ENCODE measurements around the gene IL12RB1.
"Not testable (repeated sequence)": the region's sequence is repeated elsewhere in the genome, so short reads cannot be mapped to it uniquely, and the experiment has no call there.

Gene IL12RB1

DNA sequence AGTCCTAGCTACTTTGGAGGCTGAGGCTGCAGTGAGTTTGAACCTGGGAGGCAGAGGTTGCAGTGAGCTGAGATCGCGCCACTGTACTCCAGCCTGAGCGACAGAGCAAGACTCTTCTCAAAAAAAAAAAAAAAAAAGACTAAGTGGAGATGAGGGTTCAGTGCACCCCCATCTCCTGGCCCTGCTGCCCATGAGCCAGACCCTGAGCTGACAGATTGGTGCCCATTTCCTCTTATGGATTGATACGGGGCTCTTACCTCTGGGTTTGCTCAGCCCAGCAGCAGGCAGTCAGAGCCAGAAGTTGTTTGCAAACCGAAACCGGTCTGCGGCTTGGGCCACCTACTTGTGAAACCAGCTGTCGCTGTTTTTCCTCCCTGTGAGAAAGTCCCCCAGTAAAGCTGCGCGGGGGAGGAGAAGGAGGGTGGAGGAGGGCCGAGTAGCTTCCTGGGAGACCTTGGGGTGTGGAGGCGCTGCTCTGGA, 41.9 kb downstream of the IL12RB1 start:
- DNase-seq = peak; percentile 87

DNA sequence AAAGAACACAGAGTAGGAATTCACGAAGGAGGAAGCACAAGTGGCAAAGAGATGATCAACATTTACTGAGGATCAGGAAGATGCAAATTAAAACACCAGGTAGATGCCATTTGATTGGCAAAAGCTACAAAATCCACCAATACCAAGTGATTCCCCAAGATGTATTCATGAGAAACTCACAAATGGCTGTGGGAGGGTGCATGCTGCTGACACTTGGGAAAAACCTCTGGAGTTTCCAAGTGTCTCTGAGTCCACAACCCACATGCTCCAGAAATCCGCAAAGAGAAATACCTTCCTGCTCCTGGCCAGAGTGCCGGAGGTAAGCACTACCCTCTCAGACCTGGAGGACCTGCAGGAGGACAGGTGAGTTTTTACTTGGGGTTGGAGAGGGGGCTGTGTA, 43.1 kb downstream of the IL12RB1 start:
- no peak for DNase-seq

DNA sequence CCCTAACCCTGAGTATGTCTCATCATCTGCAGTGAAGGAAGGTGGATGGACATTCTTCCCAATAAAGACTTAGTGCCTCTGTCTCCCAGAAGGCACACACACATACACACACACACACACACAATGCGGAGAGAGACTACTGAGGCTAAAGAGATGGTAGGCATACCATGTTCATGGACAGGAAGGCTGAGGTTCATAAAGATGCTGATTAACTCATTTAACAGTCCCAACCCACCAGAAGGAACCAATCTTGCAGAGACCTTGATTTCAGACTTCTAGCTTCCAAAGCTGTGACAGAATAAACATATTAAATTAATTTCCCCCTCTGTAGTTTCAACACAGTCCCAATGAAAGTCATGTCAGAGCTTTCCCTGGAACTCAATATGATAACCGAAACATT, 45.7 kb downstream of the IL12RB1 start:
- no peak for DNase-seq

DNA sequence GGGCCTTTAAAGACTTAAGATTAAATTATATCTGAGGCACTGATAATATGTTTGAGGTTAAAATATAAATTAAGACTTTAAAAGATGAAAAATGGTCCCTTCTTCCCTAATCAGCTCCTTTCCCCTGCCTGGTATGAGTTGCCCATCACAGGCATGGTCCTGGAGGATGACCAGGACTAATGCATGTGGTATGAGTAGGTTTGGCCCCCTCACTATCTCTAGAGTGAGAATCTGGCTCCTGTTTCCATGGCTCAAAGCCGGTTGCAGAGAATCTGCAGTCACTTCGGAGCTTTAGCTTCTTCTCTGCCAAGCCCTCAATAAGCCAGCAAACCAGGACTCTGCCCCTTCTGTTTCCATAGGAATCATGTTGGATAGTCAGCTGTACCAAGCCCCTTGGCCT, 54.6 kb downstream of the IL12RB1 start:
- not testable (repeated sequence) for DNase-seq

DNA sequence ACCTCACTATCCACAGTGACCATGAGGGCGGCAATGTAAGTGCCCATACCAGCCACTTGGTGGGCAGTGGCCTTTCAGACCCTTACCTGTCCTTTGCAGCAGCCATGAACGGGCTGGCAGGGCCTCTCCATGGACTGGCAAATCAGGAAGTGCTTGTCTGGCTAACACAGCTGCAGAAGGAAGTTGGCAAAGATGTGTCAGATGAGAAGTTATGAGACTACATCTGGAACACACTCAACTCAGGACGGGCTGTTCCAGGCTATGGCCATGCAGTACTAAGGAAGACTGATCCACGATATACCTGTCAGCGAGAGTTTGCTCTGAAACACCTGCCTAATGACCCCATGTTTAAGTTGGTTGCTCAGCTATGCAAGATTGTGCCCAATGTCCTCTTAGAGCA, 55.3 kb downstream of the IL12RB1 start:
- DNase-seq = not testable (repeated sequence)

DNA sequence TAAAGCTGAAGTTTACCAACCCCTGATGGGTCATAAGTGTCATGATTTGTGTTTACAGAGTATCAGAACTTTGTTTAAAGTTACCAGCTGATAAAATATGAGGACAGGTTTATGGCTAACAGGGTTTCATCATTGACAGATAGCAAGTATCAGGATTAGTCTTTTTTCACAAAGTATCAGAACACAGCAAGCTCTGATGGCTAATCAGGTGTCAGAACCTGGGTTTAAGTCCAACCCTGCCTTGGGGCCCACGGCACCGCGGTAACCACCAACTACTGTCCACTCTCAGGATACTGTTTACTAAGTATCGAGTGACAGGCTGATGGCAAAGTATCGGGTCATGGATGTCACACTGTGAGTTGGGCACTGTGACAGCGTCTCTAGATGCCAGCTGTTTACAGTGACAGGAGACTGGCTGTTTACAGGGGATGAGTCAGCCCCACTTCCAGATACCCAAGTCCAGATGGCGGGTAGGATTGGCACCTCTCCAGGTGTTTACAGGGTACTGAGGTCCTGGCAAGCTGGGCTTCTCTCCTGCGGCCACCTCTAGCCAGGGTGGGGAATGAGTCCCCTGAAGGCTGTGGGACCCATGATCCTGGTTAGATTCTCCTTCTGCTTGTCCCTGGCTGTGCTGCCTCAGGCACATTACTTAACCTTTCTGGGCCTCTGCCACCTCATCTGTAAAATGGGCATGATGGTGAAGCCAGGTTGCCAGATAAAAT, 57.0 kb downstream of the IL12RB1 start:
- DNase-seq = no peak

DNA sequence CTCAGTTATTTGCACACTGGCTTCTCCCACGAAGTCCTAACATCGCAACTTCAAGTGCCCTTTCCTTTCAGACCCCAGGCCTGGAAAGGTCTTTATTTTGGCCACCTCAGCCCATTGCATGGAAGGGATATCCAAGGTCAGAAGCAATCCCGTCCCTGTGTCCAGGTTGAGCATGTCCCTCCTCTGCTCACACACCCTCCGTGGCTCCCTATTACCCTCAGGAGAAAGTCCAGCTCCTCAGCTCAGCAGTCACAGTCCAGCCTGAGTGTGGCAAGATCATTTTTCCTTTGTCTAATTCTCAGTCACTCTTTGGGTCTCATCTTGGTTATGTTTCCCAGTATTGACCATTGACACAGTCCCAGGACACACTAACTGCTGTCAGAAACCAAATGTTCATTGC, 59.6 kb downstream of the IL12RB1 start:
- no peak for DNase-seq

DNA sequence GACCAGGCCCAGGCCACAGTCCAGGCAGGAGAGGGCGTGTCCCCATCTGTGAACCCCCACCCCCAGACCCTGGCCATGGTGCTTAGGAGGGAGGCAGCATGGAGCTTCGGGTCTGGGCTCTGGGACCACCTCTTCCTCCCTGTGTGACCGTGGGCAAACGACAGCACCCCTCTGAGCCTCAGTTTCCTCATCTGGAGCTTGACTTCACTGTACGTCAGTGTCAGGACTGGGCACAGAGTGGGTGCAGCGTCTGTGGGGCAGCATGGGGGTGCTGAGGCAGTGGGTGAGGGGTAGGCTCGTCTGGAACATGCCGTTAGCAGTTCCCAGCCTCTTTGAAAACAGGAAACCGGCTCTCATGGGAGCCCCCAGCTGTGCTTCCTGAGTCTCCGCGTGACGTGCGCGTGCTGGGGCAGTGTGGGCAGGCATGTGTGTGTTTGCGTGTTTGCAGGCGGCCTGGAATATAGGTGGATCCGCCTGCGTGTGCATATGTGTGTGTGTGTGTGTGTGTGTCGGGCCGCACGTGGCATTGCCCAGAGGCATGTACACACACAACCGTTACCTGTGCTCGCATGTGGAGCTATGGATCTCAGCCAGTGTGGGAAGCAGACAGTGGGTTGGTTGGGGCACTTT, 63.0 kb downstream of the IL12RB1 start:
- DNase-seq = peak; percentile 80

DNA sequence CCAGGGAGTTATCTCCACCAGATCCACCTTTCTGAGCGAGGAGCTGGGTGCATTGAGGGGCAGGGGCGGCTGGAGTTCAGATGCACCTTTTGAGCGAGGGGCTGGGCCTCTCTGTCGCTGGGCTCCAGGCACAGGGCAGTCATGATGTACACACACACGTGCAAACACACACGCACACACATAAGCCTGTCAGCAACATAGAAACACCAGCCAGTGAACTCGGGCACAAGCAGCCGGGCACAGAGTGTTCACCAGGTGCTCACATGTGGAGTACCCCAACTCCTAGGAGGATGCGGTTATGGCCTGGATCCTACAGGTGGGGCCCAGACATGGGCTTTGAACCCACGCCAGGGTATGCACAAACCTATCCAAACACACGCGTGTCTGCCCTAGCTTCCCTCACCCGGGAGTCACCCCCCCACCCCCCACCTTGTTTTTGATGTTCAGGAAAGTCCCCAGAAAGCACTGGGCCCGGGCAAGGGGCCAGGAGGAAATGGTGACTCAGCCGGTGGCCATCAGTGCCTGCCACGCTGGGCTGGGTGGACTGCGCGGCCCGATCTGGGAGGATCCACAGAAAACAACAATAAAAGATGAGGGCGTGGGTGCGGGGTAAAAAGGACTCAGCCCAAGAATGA, 65.5 kb downstream of the IL12RB1 start:
- peak; percentile 84 for DNase-seq

DNA sequence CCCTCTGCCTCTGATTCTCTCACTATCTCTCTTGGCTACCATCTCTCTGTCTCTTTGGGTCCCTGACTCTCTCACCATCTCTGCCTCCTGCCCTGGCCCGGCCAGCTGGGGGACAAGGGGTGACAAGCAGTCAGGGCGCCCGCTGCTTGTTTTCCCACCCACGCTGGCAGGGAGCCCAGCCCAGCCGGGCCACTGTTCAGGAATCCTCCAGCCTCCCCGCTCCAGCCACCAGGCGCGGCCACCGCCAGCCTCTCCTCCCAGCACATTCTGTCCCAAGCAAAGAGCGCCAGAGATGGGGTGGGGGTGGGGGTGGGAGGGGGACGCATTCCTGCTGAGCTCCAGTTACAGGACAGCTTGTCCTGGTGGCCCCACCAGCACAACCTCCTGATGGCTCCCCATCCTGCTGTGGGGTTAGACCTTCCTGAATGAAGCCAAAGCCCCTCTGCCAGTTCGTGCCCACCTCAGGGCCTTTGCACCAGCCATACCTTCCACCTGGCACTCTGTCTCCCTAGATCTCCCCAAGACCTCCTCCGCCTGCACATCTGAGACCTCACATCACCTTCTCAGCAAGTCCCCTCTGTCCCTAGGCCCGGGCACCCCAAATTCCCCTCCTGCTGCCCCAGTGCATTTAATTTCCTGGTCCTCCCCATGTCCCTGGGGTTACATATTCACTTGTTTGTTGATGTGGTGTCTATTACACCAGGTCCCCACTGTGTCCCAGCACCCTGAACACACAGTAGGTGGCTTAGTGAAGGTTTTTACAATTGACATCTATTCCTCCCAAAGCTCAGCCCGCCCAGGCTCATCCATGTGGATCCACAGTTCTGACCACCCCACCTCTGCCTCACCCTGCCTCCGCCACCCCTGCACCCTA, 66.3 kb downstream of the IL12RB1 start:
- DNase-seq = no peak

DNA sequence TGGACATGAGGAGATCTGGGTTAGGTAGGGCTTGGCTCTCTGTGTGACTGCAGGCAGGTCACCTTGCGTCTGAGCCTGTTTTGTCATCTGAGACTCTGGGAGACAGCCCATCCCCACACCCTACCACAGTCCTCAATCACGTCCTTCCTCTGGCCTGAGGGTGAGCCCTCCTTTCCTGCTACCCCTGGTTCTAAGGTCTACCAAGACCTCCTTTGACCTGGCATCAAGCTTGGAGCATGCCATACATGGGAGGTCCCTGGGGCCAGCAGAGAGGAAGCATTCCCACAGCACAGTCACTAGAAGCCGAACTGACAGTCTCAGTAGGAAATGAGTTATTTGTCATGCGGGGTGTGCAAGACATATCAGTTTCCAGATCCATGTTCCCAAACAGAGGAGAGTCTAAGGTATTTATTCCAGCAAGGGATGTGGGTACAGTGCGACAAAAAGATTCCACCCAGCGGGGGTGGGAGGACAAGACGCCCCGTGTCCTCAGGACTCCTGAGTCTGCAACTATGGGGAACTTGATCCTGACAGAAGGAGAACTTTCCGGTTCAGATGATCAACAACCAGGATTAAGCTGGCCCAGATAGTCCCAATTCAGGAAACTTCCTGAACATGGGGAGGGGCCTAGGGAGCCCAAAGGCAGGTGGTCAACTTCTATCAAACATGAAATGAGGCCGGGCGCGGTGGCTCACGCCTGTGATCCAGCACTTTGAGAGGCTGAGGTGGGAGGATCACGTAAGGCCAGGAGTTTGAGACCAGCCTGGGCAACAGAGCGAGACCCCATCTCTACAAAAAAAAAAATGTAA, 69.3 kb downstream of the IL12RB1 start:
- no peak for DNase-seq

DNA sequence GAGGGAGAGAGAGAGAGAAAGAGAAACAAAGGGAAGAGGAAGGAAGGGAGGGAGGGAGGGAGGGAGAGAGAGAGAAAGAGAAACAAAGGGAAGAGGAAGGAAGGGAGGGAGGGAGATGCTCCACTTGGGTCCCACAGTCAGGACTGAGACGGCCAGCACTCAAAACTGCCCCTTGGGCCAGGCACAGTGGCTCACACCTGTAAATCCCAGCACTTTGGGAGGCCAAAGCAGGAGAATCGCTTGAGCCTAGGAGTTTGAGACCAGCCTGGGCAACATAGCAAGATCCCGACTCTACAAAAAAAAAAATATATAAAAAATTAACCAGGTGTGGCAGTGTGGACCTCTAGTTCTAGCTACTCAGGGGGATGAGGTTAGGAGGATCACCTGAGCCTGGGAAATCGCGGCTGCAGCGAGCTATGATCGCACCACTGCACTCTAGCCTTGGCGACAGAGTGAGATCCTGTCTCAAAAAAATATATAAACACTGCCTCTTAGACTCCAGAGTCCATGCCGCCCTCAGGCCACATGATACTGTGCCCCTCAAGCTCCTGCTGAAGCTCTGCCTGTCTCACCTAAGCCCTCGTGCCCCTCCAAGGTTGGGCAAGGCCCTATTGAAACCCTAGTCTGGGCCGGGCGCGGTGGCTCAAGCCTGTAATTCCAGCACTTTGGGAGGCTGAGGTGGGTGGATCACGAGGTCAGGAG, 70.4 kb downstream of the IL12RB1 start:
- DNase-seq = no peak

DNA sequence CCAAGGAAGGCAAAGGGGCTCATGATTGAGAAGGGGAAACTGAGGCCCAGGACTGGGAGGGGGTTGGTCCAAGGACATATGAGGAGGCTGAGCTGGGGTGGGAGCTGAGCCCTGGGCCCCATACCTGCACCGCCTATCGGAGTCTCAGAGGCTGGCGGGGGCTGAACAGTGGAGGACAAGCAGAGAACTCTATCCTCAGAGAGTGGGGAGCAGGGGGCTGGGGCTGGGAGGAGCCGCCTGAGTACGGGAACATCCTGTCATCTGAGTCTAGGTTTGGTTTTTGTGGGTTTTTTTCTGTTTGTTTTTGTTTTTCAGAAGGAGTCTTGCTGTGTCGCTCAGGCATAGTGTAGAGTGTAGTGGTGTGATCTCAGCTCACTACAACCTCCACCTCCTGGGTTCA, 72.5 kb downstream of the IL12RB1 start:
- peak; percentile 73 for DNase-seq

DNA sequence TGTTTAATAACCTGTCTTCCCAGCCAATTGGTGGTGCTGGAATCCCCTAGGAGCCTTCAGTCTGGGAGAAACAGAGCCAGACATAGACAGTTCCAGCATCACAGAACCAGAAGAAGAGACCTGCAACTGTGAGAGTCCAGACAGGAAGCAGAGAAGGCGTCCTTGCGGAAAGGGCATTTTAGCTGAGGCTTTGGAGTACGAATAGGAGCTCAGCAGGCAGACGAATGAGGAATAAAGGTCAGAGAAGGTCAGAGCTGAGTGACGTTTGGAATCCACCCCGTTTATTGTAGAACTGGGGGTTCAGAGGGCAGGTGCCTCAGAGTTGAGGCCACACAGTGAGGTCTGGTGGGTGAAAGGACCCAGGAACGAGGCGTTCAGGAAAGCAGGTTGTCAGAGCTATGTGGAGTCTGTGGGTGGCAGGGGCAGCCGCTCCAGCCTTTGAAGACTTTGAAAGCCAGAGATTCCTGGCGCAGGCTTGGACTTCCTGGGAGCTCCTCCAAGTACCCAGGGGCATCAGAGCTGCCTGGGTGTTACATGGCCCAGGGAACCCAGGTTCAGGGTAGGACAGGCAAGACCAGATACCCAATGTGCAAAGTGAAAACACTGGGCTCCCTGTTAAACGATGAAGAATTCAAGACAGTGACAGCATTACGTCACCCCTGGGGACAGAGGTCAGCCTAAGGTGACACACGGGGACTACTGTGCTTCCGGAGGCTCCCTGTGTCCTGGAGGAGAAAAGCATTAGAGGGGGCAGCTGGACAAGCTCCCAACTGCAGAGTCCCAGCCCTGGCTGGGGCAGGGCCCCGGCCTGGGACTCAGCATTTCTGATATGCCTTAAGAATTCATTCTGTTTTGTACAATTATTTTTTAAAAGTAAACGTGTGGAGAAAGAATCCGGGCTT, 73.3 kb downstream of the IL12RB1 start:
- no peak for DNase-seq

DNA sequence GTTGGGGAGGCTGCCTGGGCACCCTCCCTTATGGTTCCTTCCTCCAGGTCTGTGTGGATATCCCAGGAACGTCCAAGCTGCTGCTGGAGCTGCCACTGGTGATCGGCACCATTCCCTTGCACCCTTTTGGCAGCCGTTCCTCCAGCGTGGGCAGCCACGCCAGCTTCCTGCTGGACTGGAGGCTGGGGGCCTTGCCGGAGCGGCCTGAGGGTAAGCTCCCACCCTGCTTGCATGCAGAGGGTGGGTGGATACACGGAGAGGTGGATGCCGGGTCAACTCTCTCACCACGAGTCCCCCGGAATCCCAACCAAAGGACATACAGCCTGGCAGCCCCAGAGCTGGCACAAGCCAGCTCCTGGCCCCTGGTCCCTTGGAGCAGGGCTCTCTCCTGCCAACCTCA, 76.6 kb downstream of the IL12RB1 start:
- no peak for DNase-seq

DNA sequence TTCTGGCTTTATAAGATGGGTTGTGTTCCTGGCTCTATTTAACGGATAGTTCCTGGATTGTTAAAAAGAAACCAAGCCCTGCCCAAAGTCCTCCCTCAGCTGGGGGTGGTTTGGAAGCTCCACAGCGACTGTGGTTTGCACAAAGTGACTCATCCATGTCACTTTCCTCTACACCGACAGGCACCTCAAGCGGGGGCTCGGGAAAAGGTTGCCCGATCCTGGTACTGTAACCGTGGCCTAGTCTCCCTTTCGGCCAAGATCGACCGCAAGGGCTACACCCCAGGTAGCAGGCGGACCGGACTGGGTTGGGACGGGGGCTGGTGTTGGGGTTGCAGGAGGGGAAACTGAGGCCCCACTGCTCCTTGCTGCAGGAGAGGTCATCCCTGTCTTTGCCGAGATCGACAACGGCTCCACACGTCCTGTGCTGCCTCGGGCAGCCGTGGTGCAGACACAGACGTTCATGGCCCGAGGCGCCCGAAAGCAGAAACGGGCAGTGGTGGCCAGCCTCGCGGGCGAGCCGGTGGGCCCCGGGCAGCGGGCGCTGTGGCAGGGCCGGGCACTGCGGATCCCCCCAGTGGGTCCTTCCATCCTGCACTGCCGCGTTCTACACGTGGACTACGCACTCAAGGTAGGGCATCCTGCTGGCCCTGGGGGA, 77.2 kb downstream of the IL12RB1 start:
- DNase-seq = no peak
